Measurements from ENCODE around the gene RPH3AL.

RPH3AL gene

GRCh38 chr17:165939-166338 lies 186.7 kb downstream of the RPH3AL start:
- H3K4me3 ChIP-seq (ENCODE audit: low read depth, low read length), result no peak overlapping the region
- TF ChIP-seq CTCF (IDR thresholded peaks at IDR 0.05; ENCODE audit: borderline replicate concordance, insufficient read depth, low read depth, low read length), result no peak

GRCh38 chr17:164303-165235 lies 188.0 kb downstream of the RPH3AL start:
- H3K4me3 ChIP-seq (ENCODE audit: low read depth, low read length), result no peak overlapping the region
- peak; percentile 38; the same call in 1 of the 2 replicates for TF ChIP-seq CTCF (IDR thresholded peaks at IDR 0.05; ENCODE audit: borderline replicate concordance, insufficient read depth, low read depth, low read length)

GRCh38 chr17:163514-164098 lies 189.0 kb downstream of the RPH3AL start:
- no peak for TF ChIP-seq CTCF (IDR thresholded peaks at IDR 0.05; ENCODE audit: borderline replicate concordance, insufficient read depth, low read depth, low read length)
- no peak overlapping the region for H3K4me3 ChIP-seq (ENCODE audit: low read depth, low read length)

GRCh38 chr17:162689-163088 lies 189.9 kb downstream of the RPH3AL start:
- no peak for TF ChIP-seq CTCF (IDR thresholded peaks at IDR 0.05; ENCODE audit: borderline replicate concordance, insufficient read depth, low read depth, low read length)
- no peak overlapping the region for H3K4me3 ChIP-seq (ENCODE audit: low read depth, low read length)
